HG03558 (cell line): ENCODE measurements around the gene ASCC2.

Experiments used
- ATAC-seq: cut with Tn5 transposase; IDR thresholded peaks from one replicate; pipeline ENCODE4 v1.9.1; 2021; ENCODE audit warnings: moderate number of reproducible peaks; ENCODE audit not compliant: unreplicated experiment; ENCODE audit errors: extremely low read depth

The ASCC2 gene

GRCh38 chr22:29824677-29825076 lies 13.4 kb downstream of the ASCC2 start:
- no peak for ATAC-seq

GRCh38 chr22:29821291-29822016 lies 16.6 kb downstream of the ASCC2 start:
- ATAC-seq, result peak; percentile 60

- ATAC-seq, result no peak
Measured at GRCh38 chr22:29820961-29821290, 17.1 kb downstream of the ASCC2 start.

- no peak for ATAC-seq
Measured at GRCh38 chr22:29819501-29819900, 18.6 kb downstream of the ASCC2 start.

GRCh38 chr22:29817724-29818123 lies 20.4 kb downstream of the ASCC2 start:
- ATAC-seq, result no peak

- no peak for ATAC-seq
Measured at GRCh38 chr22:29816980-29817379, 21.1 kb downstream of the ASCC2 start.

- no peak for ATAC-seq
Measured at GRCh38 chr22:29816539-29816938, 21.5 kb downstream of the ASCC2 start.

GRCh38 chr22:29816128-29816527 lies 21.9 kb downstream of the ASCC2 start:
- no peak for ATAC-seq

- ATAC-seq, result no peak
Measured at GRCh38 chr22:29815580-29815979, 22.5 kb downstream of the ASCC2 start.

GRCh38 chr22:29814003-29814402 lies 24.1 kb downstream of the ASCC2 start:
- ATAC-seq, result no peak

GRCh38 chr22:29813563-29813962 lies 24.5 kb downstream of the ASCC2 start:
- ATAC-seq, result no peak

- ATAC-seq, result no peak
Measured at GRCh38 chr22:29813126-29813525, 24.9 kb downstream of the ASCC2 start.

- no peak for ATAC-seq
Measured at GRCh38 chr22:29811377-29811776, 26.7 kb downstream of the ASCC2 start.

GRCh38 chr22:29810216-29810615 lies 27.9 kb downstream of the ASCC2 start:
- ATAC-seq, result no peak

GRCh38 chr22:29806196-29806595 lies 31.9 kb downstream of the ASCC2 start:
- no peak for ATAC-seq

- ATAC-seq, result no peak
Measured at GRCh38 chr22:29804985-29805384, 33.1 kb downstream of the ASCC2 start.

GRCh38 chr22:29803190-29803589 lies 34.9 kb downstream of the ASCC2 start:
- no peak for ATAC-seq

GRCh38 chr22:29801796-29802195 lies 36.3 kb downstream of the ASCC2 start:
- ATAC-seq, result no peak

GRCh38 chr22:29801153-29801552 lies 36.9 kb downstream of the ASCC2 start:
- no peak for ATAC-seq

GRCh38 chr22:29799217-29799680 lies 38.8 kb downstream of the ASCC2 start:
- no peak for ATAC-seq

GRCh38 chr22:29798801-29799200 lies 39.3 kb downstream of the ASCC2 start:
- no peak for ATAC-seq

- no peak for ATAC-seq
Measured at GRCh38 chr22:29798318-29798717, 39.8 kb downstream of the ASCC2 start.
